Adrenal gland (tissue), 5 donors: Measurements from ENCODE around the gene TMEM231.
"Not testable (repeated sequence)": the region's sequence is repeated elsewhere in the genome, so short reads cannot be mapped to it uniquely, and the experiment has no call there.

Experiments used
- CTCF ChIP-seq, 6 experiments: fragments of 450-650 bp in 4 of 6; fragments of 200-600 bp in 2 of 6; sonication (generic) in 1 of 6; IDR thresholded peaks; 1 replicate in 5 of 6; 2 replicates in 1 of 6; pipeline versions ENCODE4 v1.5.1 to v1.8.0; 2016 to 2021; ENCODE audit warnings: antibody characterized with exemption in 6 of 6, mild to moderate bottlenecking in 2 of 6, moderate library complexity in 1 of 6
- POLR2A ChIP-seq, 2 donors: fragments of 450-650 bp; IDR thresholded peaks; one replicate each; pipeline ENCODE4 v1.6.1; 2017; ENCODE audit warnings: antibody characterized with exemption in 2 of 2, mild to moderate bottlenecking in 2 of 2, moderate library complexity in 1 of 2
- donor health status: DM: no; HTN: no; CAD: no.

- TF ChIP-seq CTCF, POLR2A (IDR thresholded peaks at IDR 0.05): not testable (repeated sequence)
Measured at GRCh38 chr16:75516189-75516966, 39.7 kb downstream of the TMEM231 start.
